Measurements from ENCODE around the gene SMG6.

SMG6 gene

DNA sequence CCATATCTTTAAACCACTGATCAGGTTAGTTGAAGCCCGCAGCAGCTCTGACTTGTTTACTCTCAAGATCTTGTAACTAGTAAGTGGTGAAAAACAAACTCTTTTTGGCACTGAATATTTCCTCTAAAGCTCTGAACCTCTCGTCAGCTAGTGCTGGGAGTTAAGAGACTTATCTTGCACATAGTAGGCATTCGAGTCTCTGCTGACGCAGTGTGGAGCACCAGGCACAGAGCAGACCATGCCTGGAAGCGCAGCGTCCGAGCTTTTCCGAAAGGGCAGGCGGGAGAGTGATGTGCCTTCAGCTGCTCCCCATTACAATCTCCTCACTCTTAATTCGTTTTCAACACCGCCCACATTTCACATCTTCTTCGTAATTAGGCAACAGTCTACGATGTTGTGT, 63.0 kb downstream of the SMG6 start:
- no peaks in the 10 kb centered on the region for H3K27me3 Mint-ChIP-seq (ENCODE audit: low read depth)
- no peaks in the 10 kb centered on the region for H3K9me3 Mint-ChIP-seq
- DNase-seq (ENCODE audit: low spot score) = no peak
- peaks cover 58% of the 10 kb centered on the region for H3K36me3 Mint-ChIP-seq (ENCODE audit: low read depth)
- H3K4me1 Mint-ChIP-seq (ENCODE audit: low read depth) = peaks cover 66% of the 10 kb centered on the region
- peak overlapping the region; percentile 79 for H3K4me3 Mint-ChIP-seq
- peak overlapping the region; percentile 89 for H3K27ac Mint-ChIP-seq

DNA sequence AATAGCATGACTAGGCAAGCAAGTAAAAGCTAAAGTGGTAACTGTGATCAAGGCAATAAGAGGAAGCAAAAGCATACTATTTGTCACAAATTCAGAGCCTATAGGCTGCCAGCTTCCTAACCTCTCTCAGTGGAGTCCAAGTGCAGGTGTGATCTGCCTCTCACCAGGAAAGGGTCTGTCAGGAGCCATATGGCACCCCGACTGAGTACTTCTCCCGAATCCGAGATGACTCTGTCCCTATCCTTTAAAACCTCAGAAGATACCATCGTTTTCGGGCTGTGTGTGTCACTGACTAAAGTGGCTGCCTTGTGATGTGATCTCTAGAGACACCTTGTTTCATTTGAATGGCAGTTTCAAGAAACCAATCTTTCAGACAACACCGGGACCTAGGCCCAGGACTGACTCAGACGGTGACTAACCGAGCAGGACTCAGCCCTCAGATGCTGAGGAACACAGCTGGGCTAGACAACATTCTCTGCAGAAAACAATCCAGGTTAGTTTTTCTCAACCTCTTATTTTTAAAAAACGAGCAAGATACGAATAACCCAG, 63.6 kb downstream of the SMG6 start:
- H3K4me1 Mint-ChIP-seq (ENCODE audit: low read depth) = peaks cover 67% of the 10 kb centered on the region
- peaks cover 63% of the 10 kb centered on the region for H3K36me3 Mint-ChIP-seq (ENCODE audit: low read depth)
- peak overlapping the region; percentile 79 for H3K4me3 Mint-ChIP-seq
- DNase-seq (ENCODE audit: low spot score) = peak; percentile 76
- no peaks in the 10 kb centered on the region for H3K9me3 Mint-ChIP-seq
- peak overlapping the region; percentile 89 for H3K27ac Mint-ChIP-seq
- H3K27me3 Mint-ChIP-seq (ENCODE audit: low read depth) = no peaks in the 10 kb centered on the region

DNA sequence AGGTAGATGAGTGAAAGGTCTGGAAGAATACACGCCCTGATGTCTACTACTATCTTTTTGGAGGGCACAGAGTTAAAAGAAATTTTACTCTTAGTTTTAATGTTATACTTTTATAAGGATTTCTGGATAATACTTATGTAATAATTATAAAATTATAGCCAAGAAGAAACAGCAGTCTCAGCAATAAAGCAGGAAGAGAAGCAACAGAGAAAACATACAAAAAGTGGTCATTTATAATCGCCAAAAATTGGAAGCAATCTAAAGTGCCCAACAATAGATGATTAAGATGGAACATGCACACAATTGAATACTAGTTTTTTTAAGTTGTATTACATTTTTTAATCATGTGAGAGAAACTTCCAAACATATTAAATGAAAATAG, 64.4 kb downstream of the SMG6 start:
- peaks cover 60% of the 10 kb centered on the region for H3K4me1 Mint-ChIP-seq (ENCODE audit: low read depth)
- H3K27ac Mint-ChIP-seq = peak overlapping the region; percentile 80
- H3K36me3 Mint-ChIP-seq (ENCODE audit: low read depth) = peaks cover 61% of the 10 kb centered on the region
- no peak for DNase-seq (ENCODE audit: low spot score)
- H3K27me3 Mint-ChIP-seq (ENCODE audit: low read depth) = no peaks in the 10 kb centered on the region
- H3K4me3 Mint-ChIP-seq = peak overlapping the region; percentile 62
- H3K9me3 Mint-ChIP-seq = no peaks in the 10 kb centered on the region

DNA sequence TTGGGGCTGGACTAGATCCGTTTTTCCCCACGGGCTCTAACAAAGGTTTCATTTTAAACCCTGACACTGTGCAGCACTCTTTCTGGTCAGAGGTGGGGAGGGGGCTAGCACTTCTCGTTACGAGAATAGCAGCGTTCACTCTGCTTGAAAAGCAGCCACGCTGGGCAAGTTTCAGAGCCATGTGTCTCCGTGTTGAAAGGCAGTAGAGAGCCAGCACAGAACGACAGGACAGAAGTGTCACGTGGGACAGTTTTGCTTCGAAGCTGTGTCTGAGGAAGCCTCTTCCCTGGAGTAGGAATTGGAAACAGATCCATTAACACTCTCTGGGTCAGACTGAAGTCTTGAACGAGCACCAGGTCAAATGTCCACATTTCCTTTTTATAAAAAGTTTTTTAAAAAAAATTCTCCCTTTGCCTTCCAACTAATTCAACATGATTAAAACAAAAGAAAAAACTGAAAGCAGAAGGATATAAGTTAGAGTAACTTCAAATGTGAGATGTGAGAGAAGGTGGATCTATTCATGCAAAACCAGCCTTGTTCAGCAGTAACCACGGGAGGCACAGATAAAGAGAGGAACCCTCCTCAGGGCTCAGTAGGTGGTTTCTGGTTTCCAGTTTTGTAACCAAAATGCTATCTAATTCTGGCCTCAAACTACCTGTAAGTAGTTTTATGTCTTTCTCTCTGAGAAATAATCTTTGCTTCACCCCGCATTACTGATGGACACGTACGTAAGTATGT, 65.0 kb downstream of the SMG6 start:
- no peak for DNase-seq (ENCODE audit: low spot score)
- Mint-ChIP-seq H3K27me3 (ENCODE audit: low read depth) (no peaks in the 10 kb centered on the region), H3K27ac (peak overlapping the region; percentile 80), H3K36me3 (ENCODE audit: low read depth) (peaks cover 56% of the 10 kb centered on the region), H3K4me3 (peak overlapping the region; percentile 62), H3K4me1 (ENCODE audit: low read depth) (peaks cover 55% of the 10 kb centered on the region), H3K9me3 (no peaks in the 10 kb centered on the region)

DNA sequence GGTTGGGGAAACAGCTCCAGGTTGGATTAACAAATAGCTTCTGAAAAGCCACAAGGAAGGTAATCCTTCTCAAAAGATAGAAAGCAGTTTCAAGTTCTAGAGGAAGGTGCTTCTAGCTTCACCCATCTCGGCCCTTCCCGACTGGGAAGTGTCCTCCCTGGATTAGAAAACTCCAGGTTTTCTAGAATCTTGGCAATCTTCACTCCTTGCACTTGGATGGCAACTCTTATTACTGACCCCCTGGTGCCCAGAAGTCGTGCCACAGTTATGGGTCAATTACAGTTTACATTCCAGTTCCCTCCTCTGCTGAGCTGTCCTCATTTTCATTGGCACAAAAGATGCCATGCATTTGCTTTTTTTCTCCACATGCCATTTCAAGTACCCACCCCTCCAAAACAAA, 65.6 kb downstream of the SMG6 start:
- Mint-ChIP-seq H3K36me3 (ENCODE audit: low read depth) (peaks cover 52% of the 10 kb centered on the region), H3K4me1 (ENCODE audit: low read depth) (peaks cover 53% of the 10 kb centered on the region), H3K27ac (no peak overlapping the region), H3K4me3 (no peak overlapping the region), H3K27me3 (ENCODE audit: low read depth) (no peaks in the 10 kb centered on the region), H3K9me3 (no peaks in the 10 kb centered on the region)
- no peak for DNase-seq (ENCODE audit: low spot score)

DNA sequence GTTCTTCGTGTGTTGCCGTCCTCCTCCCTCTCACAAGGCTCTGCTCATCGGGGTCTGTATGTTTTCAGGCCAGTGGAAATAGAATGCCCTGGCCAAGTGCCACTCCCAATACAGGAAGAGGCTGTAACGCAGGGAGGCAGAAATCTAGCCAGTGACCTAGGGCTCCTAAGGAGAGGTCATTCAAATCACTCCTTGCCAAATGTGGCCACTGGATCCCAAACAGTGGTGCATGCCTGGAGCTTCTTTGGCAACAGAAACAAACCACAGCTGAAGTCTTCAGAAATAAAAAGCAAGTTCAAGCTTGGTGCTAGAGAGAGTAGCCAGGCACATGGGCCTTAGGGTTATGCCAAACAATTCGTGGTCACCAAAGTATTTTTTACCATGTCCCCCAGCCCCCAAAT, 66.1 kb downstream of the SMG6 start:
- H3K27ac Mint-ChIP-seq = no peak overlapping the region
- peaks cover 49% of the 10 kb centered on the region for H3K36me3 Mint-ChIP-seq (ENCODE audit: low read depth)
- DNase-seq (ENCODE audit: low spot score) = no peak
- peaks cover 50% of the 10 kb centered on the region for H3K4me1 Mint-ChIP-seq (ENCODE audit: low read depth)
- H3K27me3 Mint-ChIP-seq (ENCODE audit: low read depth) = no peaks in the 10 kb centered on the region
- H3K9me3 Mint-ChIP-seq = no peaks in the 10 kb centered on the region
- H3K4me3 Mint-ChIP-seq = no peak overlapping the region

DNA sequence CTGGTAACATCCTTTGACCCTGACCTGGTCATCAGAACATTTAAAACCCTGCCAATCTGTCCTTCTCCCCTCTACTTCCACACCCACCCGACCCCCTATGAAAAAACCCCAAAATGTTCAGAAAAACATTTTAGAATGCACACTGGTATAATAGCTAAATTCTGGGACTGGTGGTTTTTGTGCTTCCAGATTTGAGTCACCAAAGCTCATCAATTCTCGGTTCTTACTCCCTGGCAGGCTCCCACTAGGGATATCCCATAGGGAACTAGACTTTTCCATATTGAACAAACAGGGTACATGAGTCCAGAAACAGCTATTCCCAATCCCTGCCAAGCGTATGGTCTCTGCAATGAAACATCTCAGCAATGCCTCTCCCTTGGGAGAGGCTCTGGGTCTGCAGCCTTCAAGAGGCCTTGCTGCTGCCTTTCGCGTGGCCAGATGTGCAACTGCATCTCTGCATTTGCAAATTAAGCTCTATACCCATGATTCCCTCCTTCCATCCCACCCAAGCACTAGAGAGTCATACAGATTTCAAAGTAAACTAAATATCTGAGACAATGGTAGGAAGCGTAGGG, 67.7 kb downstream of the SMG6 start:
- Mint-ChIP-seq H3K36me3 (ENCODE audit: low read depth) (peaks cover 41% of the 10 kb centered on the region), H3K27me3 (ENCODE audit: low read depth) (no peaks in the 10 kb centered on the region), H3K27ac (no peak overlapping the region), H3K9me3 (no peaks in the 10 kb centered on the region), H3K4me1 (ENCODE audit: low read depth) (peaks cover 53% of the 10 kb centered on the region), H3K4me3 (no peak overlapping the region)
- DNase-seq (ENCODE audit: low spot score) = no peak

DNA sequence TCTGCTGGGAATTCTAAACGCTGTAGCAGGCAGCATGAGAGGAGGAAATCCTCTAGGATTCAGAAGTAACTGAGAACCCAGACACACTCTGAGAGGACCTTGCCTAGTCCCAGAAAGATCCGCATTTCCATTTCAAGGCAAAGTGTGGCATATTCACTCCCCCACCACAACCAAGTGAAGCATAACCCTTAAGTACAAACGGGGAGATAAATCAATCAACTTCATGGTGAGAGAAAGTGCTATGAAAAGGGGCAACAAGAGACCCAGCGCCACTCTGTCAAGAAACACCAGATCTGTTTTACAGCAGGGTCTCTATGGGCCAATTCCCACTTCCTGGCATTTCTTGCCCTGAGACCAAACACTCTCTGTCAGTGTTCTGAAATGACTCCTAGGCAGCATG, 68.3 kb downstream of the SMG6 start:
- Mint-ChIP-seq H3K4me3 (no peak overlapping the region), H3K36me3 (ENCODE audit: low read depth) (peaks cover 39% of the 10 kb centered on the region), H3K9me3 (no peaks in the 10 kb centered on the region), H3K27me3 (ENCODE audit: low read depth) (no peaks in the 10 kb centered on the region), H3K4me1 (ENCODE audit: low read depth) (peaks cover 52% of the 10 kb centered on the region), H3K27ac (no peak overlapping the region)
- no peak for DNase-seq (ENCODE audit: low spot score)

DNA sequence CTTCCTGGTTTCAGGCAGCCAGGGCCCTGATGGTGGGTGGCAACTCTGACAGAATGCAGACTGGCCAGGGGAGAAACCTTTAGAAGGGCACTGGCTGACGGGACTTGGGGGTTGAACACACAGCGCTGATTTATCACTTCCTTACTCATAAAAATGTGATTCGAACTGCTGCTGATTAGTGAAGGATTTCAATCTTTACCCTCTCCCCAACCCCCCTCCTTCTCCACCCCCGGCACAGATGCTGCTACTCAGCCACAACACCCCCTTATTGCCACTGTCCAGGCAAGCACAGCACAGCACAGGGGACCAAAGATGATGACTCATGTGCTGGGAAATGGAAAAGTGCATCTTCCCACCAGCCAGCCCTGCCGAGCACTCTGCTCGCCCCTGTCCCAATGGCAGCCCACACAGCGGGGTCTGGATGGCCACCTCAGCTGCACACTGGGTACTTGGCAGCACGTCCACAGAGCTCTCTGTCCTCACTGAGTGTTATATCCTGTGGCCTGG, 70.1 kb downstream of the SMG6 start:
- no peak overlapping the region for H3K4me3 Mint-ChIP-seq
- no peak for DNase-seq (ENCODE audit: low spot score)
- peaks cover 50% of the 10 kb centered on the region for H3K4me1 Mint-ChIP-seq (ENCODE audit: low read depth)
- H3K9me3 Mint-ChIP-seq = no peaks in the 10 kb centered on the region
- H3K27me3 Mint-ChIP-seq (ENCODE audit: low read depth) = no peaks in the 10 kb centered on the region
- peaks cover 35% of the 10 kb centered on the region for H3K36me3 Mint-ChIP-seq (ENCODE audit: low read depth)
- H3K27ac Mint-ChIP-seq = peak overlapping the region; percentile 31

DNA sequence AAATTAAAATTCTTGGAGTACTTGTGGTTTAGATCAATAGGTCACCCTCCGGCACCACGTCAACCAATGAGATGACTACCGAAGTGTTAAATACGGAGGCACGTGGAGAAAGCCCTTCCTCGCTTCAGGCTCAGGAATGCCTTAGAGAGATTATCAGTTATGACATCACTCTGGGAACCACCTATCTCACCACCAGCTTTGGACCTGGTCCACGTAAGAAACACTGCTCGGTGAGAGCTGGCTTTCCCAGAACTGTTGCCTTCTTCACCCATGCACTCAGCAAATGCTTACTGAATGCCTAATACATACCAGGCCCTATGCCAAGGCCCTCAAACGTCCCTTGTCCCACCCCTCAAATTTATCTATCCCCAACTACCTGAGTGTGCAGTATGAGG, 71.3 kb downstream of the SMG6 start:
- peaks cover 34% of the 10 kb centered on the region for H3K36me3 Mint-ChIP-seq (ENCODE audit: low read depth)
- no peaks in the 10 kb centered on the region for H3K9me3 Mint-ChIP-seq
- peaks cover 43% of the 10 kb centered on the region for H3K4me1 Mint-ChIP-seq (ENCODE audit: low read depth)
- no peak for DNase-seq (ENCODE audit: low spot score)
- no peak overlapping the region for H3K4me3 Mint-ChIP-seq
- H3K27ac Mint-ChIP-seq = no peak overlapping the region
- H3K27me3 Mint-ChIP-seq (ENCODE audit: low read depth) = no peaks in the 10 kb centered on the region

DNA sequence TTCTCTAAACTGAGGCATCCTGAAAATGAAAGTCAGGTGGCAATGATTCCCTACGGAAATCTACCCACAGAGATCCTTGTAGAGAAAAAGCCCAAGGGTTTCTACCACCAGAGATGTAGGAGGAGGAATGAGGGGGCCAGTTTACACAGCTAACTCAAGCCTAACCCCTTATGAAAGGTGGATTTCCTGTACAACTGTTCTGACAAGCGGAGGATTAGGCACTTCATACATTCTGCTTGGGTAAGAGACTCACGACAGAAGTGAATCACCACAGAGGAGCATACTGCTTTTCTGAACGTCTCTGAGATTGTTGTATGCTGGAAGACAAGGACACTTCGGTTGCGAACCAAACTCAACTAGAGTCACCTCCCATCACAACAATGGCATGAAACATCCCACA, 72.7 kb downstream of the SMG6 start:
- no peaks in the 10 kb centered on the region for H3K27me3 Mint-ChIP-seq (ENCODE audit: low read depth)
- peaks cover 35% of the 10 kb centered on the region for H3K4me1 Mint-ChIP-seq (ENCODE audit: low read depth)
- no peaks in the 10 kb centered on the region for H3K9me3 Mint-ChIP-seq
- H3K36me3 Mint-ChIP-seq (ENCODE audit: low read depth) = peaks cover 27% of the 10 kb centered on the region
- no peak overlapping the region for H3K4me3 Mint-ChIP-seq
- H3K27ac Mint-ChIP-seq = peak overlapping the region; percentile 9
- no peak for DNase-seq (ENCODE audit: low spot score)

DNA sequence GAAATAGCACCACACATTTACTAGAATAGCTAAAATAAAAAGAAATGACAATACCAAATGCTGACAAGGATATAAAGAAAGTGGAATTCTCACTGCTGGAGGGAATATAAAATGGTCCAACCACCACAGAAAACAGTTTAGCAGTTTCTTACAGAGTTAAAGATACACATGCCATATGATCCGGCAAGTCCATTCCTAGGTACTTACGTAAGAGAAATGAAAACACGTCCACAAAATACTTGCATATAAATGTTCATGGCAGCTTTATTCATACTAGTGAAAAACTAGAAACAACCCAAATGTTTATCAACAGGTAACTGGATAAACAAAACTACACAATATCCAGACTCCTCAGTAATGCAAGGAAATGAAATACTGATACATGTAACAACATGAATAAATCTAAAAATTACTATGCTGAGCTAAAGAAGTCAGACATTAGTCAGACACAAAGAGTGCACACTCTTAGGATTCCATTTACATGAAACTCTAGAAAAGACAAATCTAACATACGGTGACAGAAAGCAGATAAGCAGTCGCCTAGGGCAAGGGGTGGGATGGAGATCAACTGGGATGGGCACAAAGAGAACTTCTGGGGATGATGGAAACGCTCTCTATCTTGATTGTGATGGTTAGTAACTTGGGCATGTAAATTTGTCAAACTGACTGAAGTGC, 76.4 kb downstream of the SMG6 start:
- Mint-ChIP-seq H3K4me3 (no peak overlapping the region), H3K36me3 (ENCODE audit: low read depth) (peaks cover 31% of the 10 kb centered on the region), H3K9me3 (no peaks in the 10 kb centered on the region), H3K4me1 (ENCODE audit: low read depth) (peaks cover 48% of the 10 kb centered on the region), H3K27ac (no peak overlapping the region), H3K27me3 (ENCODE audit: low read depth) (no peaks in the 10 kb centered on the region)
- no peak for DNase-seq (ENCODE audit: low spot score)

DNA sequence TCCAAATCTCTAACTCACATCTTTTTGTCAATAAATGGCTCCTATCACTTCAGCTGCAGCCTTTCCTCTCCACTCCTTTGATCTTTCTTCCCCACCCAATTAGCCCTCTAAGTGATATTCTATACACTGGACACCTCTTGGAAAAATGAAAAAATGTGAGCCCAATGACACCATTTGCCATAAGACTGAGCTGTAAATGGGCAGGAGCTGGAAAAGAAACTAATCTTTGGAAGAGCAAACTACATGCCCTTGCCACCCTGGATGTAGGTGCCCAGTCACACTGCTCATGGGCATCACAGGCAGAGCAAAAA, 80.0 kb downstream of the SMG6 start:
- no peak for DNase-seq (ENCODE audit: low spot score)
- H3K27me3 Mint-ChIP-seq (ENCODE audit: low read depth) = no peaks in the 10 kb centered on the region
- H3K4me3 Mint-ChIP-seq = peak overlapping the region; percentile 7
- H3K36me3 Mint-ChIP-seq (ENCODE audit: low read depth) = peaks cover 31% of the 10 kb centered on the region
- no peak overlapping the region for H3K27ac Mint-ChIP-seq
- H3K9me3 Mint-ChIP-seq = no peaks in the 10 kb centered on the region
- H3K4me1 Mint-ChIP-seq (ENCODE audit: low read depth) = peaks cover 33% of the 10 kb centered on the region

DNA sequence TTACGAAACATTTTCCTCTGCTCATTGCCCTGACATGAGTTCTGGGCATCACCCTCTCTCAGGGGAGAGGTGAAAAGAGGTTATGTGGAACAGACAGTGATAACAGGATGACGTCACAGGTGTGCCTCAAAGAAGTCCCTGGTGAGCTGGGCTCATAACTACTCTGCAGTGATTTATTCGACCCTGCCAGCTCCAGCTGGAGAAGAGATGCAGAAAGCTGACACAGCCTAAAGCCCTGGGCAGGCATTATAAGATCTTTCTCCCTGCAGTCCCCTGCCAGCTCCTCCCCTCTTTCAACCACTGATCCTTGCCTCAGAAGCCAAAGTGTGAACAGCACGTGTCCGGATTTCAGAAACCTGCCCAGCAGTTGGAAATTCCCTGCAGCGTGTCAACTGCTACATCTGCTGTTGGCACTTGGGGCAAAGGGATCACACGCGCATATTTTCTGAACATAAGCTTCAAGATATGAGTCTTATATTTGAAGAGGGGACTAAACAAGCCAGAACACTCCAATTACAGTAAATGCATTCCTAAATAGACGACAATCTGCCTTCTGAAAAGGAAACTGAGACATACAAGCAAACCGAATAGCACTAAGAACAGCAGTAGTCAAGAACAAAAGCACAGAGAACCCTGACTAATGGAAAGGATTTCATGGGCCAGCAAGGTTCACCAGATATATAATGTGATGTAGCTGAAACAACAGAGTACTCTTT, 80.5 kb downstream of the SMG6 start:
- H3K27ac Mint-ChIP-seq = peak overlapping the region; percentile 71
- H3K27me3 Mint-ChIP-seq (ENCODE audit: low read depth) = no peaks in the 10 kb centered on the region
- H3K9me3 Mint-ChIP-seq = no peaks in the 10 kb centered on the region
- peak; percentile 41 for DNase-seq (ENCODE audit: low spot score)
- H3K36me3 Mint-ChIP-seq (ENCODE audit: low read depth) = peaks cover 33% of the 10 kb centered on the region
- peaks cover 36% of the 10 kb centered on the region for H3K4me1 Mint-ChIP-seq (ENCODE audit: low read depth)
- H3K4me3 Mint-ChIP-seq = peak overlapping the region; percentile 7
